GM19023 (cell line): ENCODE results near the gene RUVBL2.
"Not testable (repeated sequence)": the region's sequence is repeated elsewhere in the genome, so short reads cannot be mapped to it uniquely, and the experiment has no call there.

Experiments used
- ATAC-seq: cut with Tn5 transposase; IDR thresholded peaks from one replicate; pipeline ENCODE4 v1.9.1; 2021; ENCODE audit warnings: mild to moderate bottlenecking, moderate library complexity; ENCODE audit not compliant: unreplicated experiment

The RUVBL2 gene

GRCh38 chr19:49042177-49042576, 48.5 kb downstream of the RUVBL2 start:
- no peak for ATAC-seq

- ATAC-seq, result not testable (repeated sequence)
Observed at GRCh38 chr19:49042666-49043065, 49.0 kb downstream of the RUVBL2 start.

GRCh38 chr19:49043548-49043947, 49.9 kb downstream of the RUVBL2 start, which contains the start of gene CGB5:
CGB5 (plus strand) TSS chr19:49043848; CDS start chr19:49044210, 362 bp downstream.
- ATAC-seq, result not testable (repeated sequence)

- ATAC-seq, result not testable (repeated sequence)
Observed at GRCh38 chr19:49049011-49049410, 55.3 kb downstream of the RUVBL2 start, which contains the start of gene CGB8. CGB8 (minus strand) TSS chr19:49049111; CDS start chr19:49048739, 372 bp downstream.

- not testable (repeated sequence) for ATAC-seq
Observed at GRCh38 chr19:49049834-49050233, 56.1 kb downstream of the RUVBL2 start.

- ATAC-seq, result not testable (repeated sequence)
Observed at GRCh38 chr19:49050376-49051033, 56.8 kb downstream of the RUVBL2 start.

DNA sequence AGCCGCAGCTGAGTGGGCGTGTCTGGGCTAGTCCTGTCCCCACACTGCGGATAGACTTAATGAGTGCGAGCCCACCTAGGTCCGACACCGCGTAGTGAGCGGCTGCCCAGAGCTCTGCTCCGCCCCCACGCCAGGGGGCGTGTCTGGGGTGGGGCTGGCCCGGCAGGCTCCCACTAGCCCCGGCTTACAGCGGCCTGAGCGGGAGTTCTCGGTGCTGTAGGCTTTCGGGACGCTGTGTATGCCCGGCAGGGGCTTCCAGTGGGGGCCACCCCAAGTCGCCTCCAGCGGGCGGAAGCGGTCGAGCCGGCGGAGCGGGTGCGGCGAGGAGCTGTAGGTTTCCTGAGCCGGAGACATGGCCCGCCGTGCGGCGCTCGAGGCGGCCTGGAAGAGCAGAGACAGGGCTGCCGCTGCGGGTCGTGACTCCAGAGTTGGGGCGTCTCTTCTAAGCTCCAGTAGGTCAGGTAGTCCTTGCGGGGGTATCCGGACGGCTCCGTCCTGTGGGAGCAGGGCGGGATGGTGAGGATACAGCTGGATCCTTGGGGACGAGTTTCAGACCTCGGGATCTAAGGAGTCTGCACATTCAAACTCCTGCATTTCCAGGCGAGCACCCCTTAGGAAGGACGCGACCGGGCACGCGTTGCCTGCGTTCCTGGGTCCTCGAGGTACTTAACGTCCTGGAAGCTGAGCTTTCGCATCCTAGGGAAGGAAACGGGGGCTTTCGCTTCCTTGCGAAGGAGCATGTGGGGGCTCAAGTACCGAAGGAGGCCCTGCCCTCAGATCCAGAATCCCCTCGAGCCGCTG, 62.6 kb downstream of the RUVBL2 start:
- ATAC-seq, result no peak

DNA sequence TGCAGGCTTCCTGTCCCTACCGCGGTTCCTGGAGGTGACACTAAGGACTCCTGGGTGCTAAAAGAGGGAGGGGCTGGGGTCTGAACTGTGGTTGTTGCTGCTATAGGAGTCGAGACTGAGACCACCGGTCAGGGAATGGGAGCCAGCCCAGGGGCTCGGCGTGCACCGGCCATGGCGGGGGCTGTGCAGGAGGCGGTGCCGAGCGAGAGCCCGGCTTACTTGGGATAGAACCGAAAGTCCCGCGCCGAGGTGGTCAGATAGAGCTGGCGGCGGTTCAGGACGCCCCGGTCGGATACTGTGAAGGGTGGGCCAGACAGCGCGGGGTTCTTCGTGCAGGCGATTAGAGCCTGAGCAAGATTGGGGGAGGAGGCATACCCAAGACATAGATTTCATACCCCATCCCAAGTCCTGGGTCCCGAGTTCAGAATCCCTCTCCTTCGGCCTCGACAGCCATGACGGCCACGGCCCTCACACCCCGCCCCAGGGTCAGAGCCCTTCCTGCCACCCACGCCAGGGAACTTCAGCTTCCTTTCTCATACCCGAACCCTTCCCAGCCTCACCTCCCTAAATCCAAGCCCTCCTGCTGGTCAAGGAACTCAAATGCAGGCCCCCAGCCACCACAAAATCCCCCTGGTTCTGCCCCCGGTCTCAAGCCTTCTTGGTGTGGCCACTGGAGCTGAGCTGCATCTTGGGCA, 63.4 kb downstream of the RUVBL2 start:
- ATAC-seq, result not testable (repeated sequence)

GRCh38 chr19:49057636-49058234, 64.0 kb downstream of the RUVBL2 start, which contains the start of gene CGB7:
CGB7 (minus strand) TSS chr19:49057749; CDS start chr19:49055375, 2,374 bp downstream.
- ATAC-seq, result no peak

DNA sequence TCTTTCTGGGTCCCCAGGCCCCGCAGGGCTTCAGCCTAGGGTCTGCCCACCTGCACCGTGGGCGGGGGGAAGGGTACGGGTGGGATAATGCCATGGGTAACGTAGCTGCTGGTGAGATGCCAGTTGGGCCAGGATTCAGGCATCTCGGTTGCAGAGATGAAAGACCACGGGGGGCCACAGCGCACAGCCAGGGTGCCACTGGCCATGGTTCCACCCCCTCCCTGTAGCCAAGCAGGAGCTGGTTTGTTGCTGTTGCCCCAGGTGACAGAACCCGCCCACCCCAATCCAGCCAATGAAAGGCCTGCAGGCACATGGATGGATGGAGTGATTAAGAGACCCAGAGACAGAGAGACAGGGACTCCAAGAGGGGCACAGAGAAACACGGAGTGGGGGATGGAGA, 64.9 kb downstream of the RUVBL2 start:
- no peak for ATAC-seq

GRCh38 chr19:49059053-49059452, 65.4 kb downstream of the RUVBL2 start:
- ATAC-seq, result no peak

DNA sequence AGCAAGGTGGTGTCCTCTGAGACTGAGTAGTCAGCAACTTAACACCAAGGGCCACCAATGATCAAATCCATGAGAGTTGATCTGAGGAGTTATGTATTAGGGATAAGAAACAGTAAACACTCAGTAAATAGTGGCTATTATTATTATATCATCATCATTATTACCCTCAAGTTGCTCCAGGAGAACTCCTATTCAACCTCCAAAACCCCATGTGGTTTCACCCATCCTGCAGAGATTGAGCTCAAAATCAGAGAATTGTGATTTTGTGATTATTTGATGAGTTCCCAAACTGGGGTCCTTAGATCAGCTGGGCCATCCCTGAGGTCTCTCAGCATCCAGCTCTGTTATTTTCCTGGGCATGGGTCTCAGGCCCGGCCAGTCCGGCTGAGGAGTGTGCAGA, 67.3 kb downstream of the RUVBL2 start:
- no peak for ATAC-seq

GRCh38 chr19:49061445-49061844, 67.8 kb downstream of the RUVBL2 start:
- no peak for ATAC-seq

DNA sequence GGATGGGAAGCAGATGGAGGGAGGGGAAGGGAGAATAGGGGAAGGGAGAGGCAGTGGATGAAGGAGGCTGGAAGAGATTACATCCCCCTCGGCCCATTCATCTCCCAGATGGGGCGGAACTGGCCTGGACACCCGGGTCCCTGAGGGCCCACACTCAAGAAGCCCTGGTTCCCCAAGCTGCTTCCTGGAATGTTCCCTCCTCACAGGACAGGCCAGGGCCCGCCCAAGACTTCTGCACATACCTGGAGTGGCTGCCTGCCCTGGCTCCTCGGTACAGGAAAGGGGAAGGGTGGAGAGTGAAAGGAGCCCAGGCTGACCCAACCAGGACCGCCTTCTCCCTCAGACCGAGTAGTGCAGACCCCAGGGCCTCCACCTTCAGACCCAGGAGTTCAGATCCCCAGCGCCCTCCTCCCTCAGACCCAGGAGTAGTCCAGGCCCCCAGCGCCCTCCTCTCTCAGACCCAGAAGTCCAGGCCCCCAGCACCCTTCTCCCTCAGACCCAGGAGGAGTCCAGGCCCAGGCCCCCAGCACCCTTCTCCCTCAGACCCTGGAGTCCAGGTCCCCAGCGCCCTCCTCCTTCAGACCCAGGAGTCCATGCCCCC, 70.4 kb downstream of the RUVBL2 start:
- ATAC-seq, result no peak

DNA sequence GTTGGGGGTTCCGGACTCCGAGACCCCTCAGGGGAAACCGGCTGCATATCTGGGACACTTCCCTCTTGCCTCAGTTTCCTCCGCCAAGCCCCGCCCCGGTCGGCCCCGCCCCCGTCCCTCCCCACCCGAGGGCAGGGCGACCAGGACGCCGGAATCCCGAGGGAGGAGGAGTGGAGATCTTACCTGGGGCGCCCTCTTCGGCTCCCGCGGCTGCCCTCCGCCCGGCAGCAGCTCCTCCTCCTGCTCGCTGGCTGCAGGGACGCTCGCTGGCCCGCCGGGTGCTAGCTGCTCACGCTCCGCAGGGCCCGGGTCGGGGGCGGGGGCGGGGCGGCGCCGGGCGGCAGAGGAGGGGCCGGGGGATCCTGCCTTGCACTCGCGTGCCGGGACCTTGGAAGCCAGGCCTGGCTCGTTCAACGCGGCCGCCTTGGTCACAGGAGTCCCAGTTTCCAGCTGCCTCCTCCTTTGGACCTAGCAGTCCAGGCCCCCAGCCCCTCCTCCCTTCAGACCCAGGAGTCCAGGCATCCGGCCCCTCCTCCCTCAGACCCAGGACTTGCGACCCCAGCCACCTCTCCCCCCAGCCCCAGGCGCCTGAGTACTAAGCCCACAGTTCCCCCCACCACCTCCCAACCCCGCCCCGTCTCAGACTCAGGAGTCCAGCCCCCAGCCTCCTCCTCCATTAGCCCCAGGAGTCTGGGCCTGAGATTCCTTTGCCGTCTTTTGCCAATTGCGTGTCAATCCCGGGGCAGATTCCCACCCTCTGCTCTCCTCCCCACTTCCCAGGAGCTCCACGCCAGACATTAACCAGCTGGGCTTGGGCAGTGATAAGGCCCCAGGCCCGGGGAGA, 71.3 kb downstream of the RUVBL2 start, which contains the start of gene NTF4:
NTF4 (minus strand) TSS at position 51 of the 844 bp plus-strand sequence. CDS start 2,821 bp downstream, outside the sequence.
- ATAC-seq, result no peak
